Activated CD4-positive, alpha-beta T cell treated with anti-CD3 and anti-CD28 coated beads, Interleukin-2, amount 50 U/mL, for 4 hours (primary cell): ENCODE results near the gene ADD1.
"Not testable (repeated sequence)": the region's sequence is repeated elsewhere in the genome, so short reads cannot be mapped to it uniquely, and the experiment has no call there.

ENCODE experiments used
- DNase-seq, 2 experiments: peaks; one replicate each; pipeline ENCODE4 v3.0.0-alpha.2; 2020

Gene ADD1

DNA sequence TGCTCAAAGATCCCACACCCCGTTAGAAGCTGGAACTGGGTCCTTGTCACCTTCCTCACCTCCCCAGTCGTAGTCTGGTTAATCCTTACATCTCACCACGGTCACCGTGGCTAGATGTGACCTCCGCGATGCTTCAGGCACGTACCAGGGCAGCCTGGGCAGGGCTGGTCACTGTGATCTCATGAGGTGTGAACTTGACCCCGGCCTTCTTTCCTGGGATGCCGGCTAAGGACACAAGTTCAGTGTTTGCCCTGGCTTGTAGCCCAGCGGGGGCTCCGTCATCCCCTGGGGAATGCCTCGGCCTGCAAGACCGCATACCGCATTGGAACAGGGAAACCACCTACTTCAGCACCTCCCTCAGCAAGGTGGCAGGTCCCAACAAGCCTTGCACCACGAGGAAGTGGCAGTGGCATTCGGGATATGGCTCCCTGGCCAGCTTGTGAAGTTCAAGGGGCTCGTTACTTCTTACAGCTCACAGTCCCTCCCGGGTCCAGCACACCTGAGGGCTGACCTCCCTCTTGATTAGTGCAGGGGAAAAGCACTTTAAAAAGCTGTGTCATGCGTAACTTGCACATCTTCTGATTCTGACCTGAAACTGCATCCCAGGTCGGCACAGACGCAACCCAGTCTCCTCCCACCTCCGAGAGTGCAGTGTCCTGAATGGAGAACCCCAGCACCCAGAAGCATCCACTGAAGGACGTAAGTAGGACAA is 93.7 kb downstream of the ADD1 start:
- no peak for DNase-seq

DNA sequence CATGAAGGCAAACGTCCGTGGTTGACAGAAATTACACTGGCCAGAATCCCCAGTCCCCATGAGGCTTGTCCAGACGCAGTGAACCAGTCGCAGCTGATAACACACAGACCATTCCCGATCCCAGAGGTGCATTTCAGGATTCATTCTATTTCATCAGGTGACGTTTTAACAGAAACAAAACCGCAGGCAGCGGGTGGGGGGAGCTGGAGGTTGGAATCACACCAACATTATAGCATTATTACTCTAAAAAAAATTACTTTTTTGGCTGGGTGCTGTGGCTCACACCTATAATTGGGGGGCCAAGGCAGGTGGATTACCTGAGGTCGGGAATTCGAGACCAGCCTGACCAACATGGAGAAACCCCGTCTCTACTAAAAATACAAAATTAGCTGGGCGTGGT is 94.3 kb downstream of the ADD1 start:
- DNase-seq, result no peak

DNA sequence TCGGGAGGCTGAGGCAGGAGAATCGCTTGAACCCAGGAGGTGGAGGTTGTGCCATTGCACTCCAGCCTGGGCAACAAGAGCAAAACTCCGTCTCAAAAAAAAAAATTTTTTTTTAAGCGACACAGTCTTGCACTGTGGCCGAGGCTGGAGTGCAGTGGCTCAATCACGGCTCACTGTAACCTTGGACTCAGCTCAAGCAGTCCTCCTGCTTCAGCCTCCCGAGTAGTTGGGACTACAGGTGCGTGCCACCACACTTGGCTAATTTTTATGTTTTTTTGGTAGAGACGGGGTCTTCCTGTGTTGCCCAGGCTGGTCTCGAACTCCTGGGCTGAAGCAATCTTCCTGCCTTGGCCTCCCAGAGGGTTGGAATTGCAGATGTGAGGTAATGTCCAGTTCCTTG is 94.8 kb downstream of the ADD1 start:
- DNase-seq, result not testable (repeated sequence)

DNA sequence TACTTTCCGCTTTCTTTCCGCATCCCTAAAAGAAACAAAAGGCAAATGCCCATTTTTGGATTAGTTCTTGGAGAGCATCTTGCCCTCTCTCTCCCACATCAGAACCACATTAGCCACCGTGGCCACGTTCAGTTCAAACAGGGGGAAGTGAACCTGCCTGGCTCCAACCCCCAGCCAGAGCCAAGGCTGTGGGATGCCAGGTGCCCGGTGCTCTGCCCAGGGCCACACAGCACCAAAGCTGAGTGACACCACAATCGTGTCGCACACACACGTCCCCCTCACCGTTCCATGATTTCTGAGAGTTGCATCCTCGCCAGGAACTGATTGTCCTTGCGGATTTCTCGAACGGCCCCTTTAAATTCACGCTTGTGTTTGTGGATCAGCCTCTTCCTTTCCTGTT is 95.3 kb downstream of the ADD1 start:
- DNase-seq, result no peak

DNA sequence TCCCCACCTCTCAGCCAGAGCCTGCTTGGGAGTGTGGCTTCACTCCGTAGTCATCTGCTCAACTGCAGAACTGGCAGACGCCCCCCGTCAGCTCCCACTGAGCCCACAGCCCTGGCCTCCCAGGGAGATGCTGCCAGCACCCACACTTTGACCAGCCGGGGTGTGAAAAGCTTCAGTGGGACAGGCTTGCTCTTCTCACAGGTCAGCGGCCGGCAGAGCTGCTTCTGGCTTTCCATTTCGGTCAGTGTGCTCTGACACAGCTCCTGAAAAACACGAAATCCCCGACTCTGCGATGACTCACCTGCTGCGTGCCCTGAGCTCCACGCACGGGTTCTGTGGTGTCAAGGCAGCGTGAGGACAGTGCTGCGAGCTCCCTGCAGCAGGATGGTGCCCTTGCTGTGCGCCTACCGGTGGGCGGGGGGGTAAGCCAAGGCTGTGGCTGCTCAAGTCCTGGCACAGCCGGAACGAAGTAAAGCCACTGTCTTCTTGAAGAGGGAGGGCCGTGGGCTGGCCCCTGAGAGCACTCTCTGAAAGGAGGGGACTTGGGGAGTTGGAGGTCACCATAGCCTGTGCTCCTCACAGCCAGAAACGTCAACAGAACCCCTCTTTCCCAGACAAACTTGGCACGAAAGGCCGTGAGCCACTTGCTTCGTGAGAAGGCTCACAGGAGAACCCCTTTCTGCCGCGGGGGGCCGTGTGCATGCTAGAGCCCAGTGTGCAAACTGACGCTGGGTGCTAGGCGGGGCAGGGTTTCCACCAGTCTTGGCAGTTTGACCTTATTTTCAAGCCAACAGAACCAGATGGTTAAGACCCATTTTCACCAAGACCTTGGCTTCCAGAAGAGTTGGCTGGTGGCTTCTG is 96.0 kb downstream of the ADD1 start:
- no peak for DNase-seq

DNA sequence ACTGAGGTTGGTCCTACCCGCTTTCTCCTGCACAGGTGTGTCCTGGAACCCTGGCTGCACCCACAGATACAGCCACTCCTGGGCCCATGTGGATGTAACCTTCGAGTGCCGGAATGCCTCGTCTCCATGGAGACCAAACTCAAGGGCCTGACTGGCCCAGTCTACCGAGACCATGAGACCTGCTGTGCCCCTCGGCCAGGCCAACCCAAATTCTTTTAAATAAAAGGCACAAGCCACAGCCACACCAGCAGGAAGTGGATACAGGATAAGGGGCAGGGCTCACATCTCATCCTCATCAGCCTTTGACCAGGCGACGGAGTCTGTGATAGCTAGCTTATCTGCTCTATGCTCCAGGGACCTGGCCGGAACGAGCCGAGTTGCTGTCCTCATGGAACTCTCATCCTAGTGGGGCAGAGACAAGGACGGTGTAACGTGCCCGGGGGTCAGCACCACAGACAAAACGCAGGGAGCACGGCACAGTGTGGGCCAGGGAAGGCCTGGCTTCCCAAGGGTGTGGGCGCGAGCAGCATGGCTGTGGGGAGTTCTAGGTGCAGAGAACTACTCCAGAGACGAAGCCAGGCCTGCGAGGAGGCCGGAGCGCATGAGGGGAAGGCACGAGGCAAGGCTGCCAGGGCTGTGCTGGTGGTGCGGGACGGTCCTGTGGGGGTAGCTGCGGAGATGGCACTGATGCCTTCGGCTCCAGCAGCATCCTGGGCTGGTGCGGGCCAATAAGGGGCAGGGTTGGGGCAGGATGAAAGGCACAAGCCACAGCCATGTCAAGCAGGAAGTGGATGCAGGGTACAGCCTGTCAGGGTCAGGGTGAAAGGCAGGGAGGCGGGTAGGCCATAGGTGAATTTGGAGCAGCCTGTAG is 96.9 kb downstream of the ADD1 start:
- no peak for DNase-seq

DNA sequence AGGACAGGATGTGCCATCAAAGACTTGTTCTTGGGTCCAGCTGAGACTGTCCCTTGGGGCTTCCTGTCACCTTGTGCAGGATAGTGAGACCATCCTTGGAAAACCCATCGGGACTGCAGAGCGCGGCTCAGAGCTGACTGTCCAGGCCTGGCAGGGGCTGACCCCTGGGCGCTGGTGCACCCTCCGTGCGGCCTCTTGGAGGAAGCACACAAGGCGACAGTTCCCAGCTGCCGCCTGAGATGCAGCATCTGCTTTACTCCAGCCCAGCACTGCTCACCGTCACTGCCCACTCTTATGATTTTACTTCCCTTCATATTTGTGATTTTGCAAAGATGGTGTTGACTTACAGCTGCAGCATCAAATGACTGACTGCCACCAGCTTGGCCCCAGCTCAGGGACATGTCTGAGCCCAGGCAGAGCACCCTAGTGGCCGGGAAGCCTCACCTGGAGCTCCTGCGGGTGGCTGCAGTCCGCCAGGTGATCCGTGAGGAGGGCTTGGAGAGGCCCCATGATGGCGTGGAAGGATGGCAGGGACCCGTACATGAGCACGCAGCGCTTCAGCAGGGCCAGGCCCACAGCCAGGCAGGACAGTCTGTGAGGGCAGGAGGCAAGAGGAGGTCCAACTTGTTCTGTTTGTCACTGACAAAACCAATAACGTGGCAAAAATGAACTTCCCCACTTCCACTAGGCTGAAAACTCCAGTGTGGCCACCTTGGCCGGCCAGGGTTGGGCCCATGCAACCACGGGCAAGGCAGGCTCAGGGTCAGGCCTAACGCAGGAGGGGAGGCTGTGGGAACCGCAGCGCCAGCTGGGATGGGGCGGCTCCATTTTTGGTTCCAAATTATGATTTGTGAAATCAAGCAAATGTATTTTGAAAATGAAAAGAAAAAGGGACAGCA is 97.7 kb downstream of the ADD1 start:
- DNase-seq, result no peak

DNA sequence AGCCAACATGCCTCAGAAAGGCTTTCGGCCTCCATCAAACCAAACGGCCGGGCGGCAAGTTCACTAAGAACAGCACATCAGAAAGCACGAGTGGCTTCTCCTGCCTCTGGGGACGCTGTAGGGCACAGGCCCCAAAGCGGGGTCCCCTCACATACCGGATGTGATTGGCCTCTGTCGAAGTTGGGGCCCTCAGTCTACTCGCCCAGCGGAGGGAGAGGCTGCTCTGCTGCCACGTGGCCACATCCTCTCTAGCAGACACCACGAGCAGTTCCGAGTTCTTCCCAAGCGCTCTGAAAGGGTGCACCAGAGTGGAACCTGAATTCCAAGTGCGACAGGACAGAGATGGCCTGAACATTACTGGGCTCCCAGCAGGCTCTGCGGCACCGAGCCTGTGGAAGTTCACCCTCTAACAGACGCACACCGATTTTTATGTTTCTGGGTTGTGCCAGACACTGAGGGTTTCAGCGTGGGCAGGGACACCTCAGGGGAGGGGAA is 98.4 kb downstream of the ADD1 start:
- no peak for DNase-seq

DNA sequence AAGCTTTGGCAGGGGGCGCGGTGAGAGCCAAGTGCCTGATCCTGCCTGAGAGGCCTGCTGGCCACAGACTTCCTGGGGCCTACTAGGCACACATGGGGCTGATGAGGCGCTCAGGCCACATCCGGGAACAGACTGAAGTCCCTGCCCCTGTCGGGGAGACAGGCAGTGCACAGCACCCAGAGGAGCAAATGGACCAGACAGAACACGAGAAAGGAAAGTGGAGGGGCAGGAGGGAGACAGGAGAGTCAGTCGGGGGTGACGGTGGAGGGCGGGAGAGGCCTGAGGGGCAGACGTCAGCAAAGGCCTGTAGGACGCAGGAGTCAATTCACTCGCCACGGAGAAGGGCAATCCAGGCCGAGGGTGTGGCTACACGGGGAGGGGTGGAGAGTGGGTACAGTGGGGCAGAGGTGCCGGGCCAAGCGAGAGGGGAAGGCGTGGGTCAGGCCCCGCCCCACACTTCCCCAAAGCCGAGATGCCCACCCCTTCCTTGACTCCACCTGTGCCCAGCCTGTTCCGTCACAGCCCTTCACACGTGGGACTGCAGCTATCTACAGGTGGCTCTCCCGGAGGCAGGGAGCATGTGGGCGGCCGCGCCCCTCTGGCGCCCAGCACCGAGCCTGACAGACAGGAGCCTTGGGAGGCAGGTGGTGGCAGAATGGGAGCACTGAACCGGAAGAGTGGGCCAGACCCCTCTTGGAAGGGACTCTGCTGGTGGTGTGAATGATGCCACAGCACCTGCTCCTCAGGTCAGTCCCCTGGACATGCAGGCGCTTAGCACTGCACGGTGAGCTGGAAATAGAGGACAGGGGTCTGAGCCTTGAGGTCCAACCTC is 99.1 kb downstream of the ADD1 start:
- DNase-seq, result no peak

DNA sequence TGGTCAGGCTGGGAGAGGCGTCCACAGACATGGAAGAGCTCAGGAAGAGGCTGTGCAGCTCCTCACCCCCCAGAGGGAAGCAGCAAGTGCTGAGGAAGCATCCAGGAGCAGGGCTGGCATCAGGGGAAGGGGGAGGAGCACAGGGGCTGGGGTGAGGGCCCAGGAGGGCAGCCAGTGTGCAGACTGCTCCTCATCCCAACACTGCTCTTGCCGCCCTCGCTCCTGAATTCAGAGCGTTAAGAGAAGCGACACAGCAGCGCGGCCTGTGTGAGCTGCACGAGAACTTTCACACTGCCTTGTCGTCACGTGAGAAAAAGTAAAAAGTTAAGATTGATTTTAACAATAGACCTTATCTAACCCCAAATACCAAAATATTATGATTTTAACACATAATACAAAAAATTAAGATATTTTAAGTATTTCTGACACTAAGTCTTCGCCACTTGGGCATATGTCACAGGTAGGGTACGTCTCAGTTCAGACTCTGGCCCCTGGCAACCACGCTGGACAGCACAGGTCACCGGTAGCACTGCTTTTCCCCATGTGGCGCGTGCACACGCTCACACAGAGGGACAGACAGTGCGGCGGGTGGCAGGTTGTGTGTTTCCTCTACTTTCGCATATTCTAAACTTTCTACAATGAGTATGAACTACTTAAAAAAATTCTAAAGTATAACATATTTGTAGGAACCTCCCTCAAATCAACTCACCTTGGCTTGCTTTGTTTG is 99.9 kb downstream of the ADD1 start:
- no peak for DNase-seq

DNA sequence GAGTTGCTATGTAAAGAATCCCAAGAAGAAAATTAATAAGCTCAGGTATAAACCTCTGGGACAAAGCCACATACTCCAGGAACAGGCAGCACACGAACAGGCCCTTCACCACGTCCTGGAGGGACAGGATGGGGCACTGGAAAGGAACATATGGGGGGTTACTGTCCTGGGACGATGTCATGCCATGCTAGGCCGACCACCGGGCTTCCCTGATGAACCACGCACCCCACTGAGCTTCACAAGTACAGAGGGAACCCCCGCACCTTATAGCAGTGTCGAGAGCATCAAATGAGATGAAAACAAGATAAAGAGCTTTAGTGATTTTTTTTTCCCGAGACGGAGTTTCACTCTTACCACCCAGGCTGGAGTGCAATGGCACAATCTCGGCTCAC is 100.4 kb downstream of the ADD1 start:
- no peak for DNase-seq

DNA sequence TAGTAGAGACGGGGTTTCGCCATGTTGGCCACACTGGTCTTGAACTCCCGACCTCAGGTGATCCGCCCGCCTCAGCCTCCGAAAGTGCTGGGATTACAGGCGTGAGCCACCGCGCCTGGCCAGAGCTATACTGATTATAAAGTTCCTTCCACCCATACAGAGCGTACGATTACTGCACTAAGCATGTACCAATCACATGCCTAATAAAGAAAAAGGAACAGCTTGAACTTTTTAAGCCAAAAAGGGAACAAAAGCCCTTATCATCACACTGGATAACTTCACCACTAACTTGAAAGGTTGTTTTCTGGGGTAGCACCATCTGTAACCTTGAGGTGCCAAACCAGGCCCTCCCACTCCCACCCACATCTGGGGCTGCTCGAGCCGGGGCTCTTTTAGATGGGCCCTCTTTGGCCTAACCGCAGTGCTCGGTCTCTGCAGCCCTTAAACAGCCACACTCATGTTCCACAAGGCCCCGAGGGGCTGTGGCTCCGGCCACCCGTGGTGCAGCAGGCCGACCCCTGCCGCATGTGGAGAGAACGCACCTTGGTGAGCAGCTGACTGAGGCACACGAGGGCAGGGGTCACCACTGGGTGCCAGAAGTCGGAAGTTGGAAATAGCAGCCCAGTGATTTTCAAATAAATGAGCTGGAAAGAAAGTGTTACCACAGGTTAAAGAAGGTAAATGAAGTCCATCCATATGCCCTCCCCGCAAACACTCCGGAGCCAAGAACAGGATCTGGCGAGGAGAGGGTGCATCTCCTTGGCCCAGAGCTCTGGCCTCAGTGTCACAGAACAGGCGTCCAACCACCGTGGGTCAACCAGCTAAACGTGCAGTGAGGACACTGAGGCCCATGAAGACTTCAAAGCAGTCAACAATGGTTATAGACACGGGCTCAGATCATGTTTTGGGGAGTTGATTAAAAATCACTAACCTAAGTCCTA is 101.2 kb downstream of the ADD1 start:
- DNase-seq, result no peak

DNA sequence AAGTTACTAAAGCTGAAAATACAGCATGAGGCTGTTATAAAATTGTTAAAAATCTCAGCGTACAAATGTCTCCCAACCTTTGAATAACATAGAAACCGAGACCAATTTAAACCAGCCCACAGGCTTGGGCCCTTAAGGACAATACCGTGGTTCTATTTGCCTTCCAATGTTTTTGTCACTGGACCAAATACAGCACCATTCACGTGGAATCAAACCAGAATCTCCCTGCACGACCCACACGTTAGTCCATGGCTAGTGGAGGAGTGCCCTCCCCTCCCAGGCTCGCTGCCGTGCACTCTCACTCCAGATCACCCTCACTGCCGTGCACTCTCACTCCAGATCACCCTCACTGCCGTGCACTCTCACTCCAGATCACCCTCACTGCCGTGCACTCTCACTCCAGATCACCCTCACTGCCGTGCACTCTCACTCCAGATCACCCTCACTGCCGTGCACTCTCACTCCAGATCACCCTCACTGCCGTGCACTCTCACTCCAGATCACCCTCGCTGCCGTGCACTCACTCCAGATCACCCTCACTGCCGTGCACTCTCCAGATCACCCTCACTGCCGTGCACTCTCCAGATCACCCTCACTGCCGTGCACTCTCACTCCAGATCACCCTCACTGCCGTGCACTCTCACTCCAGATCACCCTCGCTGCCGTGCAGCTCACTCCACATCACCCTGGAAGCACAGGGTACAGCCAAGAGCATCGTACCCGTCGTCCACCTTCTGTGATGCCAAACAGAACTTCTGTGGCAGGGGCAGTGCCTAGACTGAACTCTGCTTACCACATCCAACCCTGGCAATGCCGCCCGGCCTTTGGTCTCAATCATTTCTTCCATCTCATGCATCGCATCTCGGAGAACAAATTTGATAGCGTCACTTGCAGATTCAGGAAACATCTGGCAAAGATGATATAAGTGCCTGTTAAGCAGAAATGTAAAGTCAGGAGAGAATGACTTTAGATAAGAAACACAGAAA is 102.3 kb downstream of the ADD1 start:
- DNase-seq, result not testable (repeated sequence)

DNA sequence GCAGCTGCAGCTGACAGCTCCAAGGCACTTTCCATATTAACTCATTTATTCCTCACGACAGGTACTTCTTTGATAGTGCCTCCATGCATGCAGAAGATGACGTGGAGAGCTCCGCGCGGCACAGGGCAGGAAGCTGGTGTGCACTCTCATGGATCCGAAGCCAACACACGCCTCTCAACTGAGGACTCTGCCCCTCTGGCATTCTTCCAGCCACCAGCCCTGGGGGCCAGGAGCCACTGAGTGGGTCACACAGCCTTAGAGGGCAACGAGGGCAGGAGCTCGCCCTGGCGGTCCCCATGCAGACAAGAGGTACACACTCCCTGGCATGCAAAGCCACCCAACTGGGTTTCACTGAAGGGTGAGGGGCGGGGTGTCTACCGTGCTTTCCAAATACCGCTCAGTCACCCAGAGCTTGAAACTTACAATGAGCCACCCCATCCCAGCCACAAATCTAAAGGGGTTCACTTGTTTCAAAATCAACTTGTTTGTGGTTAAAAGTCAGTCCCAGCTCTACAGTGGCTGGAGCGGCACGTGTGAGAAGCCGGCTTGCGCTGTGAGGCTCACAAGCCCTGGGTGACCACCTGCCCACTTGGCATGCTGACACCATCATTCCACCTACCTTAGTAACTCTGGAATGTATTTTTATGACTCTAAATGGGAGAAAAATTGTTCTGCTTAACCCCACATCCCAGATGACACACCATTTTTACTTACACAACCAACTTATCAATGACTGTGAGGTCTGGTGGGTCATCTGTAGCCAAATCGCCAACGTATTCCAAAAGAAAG is 103.4 kb downstream of the ADD1 start:
- no peak for DNase-seq

DNA sequence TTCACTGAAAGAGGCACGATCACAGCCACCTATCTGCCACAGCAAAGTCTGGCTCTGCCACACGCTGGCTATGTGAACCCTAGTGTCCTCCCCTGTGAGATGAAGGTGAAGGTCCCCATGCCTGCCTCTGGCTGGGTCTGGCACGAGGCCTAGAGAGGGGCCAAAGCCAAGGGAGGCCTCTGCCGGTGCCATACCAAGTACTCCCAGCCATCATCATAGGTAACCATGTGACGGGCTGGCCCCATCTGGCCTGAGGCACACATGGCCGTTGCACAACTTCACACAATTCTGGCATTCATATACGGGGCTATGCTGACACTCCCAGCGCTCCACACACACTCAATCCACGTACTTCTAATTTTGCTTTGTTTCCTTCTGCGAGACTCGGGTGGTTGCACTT is 104.3 kb downstream of the ADD1 start:
- DNase-seq, result no peak

DNA sequence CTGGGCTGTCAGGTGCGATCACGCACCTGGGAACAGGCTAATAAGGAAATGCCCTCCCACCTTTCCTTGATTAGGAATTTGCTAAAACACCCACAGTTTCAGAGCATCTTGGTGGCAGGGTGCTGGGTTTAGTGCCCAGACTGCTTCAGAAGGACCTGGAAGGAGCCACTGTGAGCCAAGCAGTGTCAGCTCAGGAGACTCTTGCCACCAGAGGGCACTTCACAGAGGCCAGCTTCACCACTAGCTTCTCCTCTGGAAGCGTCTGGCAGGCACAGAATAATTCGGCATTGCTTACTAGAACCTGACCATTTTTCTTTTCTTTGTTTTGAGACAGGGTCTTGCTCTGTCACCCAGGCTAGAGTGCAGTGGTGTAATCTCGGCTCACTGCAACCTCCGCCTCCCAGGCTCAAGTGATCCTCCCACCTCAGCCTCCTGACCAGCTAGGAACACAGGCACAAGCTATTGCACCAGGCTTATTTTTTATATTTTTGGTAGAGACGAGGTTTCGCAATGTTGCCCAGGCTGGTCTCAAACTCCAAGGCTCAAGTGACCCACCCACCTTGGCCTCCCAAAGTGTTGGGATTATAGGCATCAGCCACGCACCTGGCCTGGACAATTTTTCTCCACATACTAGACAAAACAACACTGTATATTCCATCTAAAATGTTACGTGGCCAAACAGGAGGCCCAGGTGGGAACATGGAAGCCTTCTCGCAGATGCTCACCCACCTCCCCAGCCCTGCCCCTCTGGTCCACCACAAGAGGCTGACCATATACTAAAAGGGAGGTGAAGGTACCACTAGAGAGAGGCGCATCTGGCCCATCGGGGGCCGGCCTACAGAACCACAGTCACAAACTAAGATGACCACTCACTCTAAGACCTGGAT is 105.5 kb downstream of the ADD1 start:
- no peak for DNase-seq
